LNCaP clone FGC (cell line): ENCODE measurements around the gene CD70.

ENCODE experiments used
- DNase-seq: peaks from one replicate; pipeline ENCODE4 v3.0.0-alpha.2; 2011; ENCODE audit warnings: low read depth
- H3K4me3 ChIP-seq: 2 replicates; pipeline ENCODE4 v1.5.1; 2011; ENCODE audit warnings: mild to moderate bottlenecking, low read depth, low read length, control low read depth
- CTCF ChIP-seq: IDR thresholded peaks from 2 replicates; pipeline ENCODE4 v1.5.1; 2012; ENCODE audit warnings: mild to moderate bottlenecking; ENCODE audit not compliant: control insufficient read depth, insufficient read depth; ENCODE audit errors: extremely low read depth

CD70 gene

GRCh38 chr19:6539514-6539913, 51.4 kb downstream of the CD70 start:
- no peak for TF ChIP-seq CTCF
- DNase-seq: no peak
- no peak overlapping the region for H3K4me3 ChIP-seq
